GM21717 (cell line): ENCODE results near the gene ZNF664.

Source experiments
- ATAC-seq: cut with Tn5 transposase; IDR thresholded peaks from one replicate; pipeline ENCODE4 v1.9.1; 2021; ENCODE audit warnings: mild to moderate bottlenecking, moderate library complexity; ENCODE audit not compliant: unreplicated experiment

Gene ZNF664

GRCh38 chr12:124006846-124007713, 34.1 kb downstream of the ZNF664 start:
- ATAC-seq = peak; percentile 32

GRCh38 chr12:124007826-124008570, 35.0 kb downstream of the ZNF664 start:
- ATAC-seq = no peak

- ATAC-seq = no peak
Measured at GRCh38 chr12:124008595-124008994, 35.6 kb downstream of the ZNF664 start.

- ATAC-seq = no peak
Measured at GRCh38 chr12:124009781-124010180, 36.8 kb downstream of the ZNF664 start.

GRCh38 chr12:124010687-124011086, 37.7 kb downstream of the ZNF664 start:
- no peak for ATAC-seq

GRCh38 chr12:124011435-124012115, 38.6 kb downstream of the ZNF664 start:
- ATAC-seq = no peak

- ATAC-seq = no peak
Measured at GRCh38 chr12:124013073-124013472, 40.1 kb downstream of the ZNF664 start.

- ATAC-seq = no peak
Measured at GRCh38 chr12:124015494-124016461, 42.8 kb downstream of the ZNF664 start.

GRCh38 chr12:124017064-124017463, 44.0 kb downstream of the ZNF664 start:
- no peak for ATAC-seq

- ATAC-seq = no peak
Measured at GRCh38 chr12:124018539-124018938, 45.5 kb downstream of the ZNF664 start.

GRCh38 chr12:124019115-124019514, 46.1 kb downstream of the ZNF664 start:
- no peak for ATAC-seq

- ATAC-seq = no peak
Measured at GRCh38 chr12:124020514-124020949, 47.5 kb downstream of the ZNF664 start.

- no peak for ATAC-seq
Measured at GRCh38 chr12:124021007-124021406, 48.0 kb downstream of the ZNF664 start.

GRCh38 chr12:124022161-124022560, 49.1 kb downstream of the ZNF664 start:
- no peak for ATAC-seq

- no peak for ATAC-seq
Measured at GRCh38 chr12:124024263-124024678, 51.3 kb downstream of the ZNF664 start.

GRCh38 chr12:124024776-124025175, 51.8 kb downstream of the ZNF664 start:
- no peak for ATAC-seq

GRCh38 chr12:124025661-124026060, 52.6 kb downstream of the ZNF664 start:
- no peak for ATAC-seq

GRCh38 chr12:124026755-124027745, 54.0 kb downstream of the ZNF664 start:
- ATAC-seq = no peak
